HK-2 (cell line): ENCODE measurements around the gene SPATA7.

ENCODE experiments used
- DNase-seq: peaks from one replicate; pipeline ENCODE4 v3.0.0-alpha.2; 2018; ENCODE audit not compliant: unreplicated experiment

The SPATA7 gene

GRCh38 chr14:88482524-88482923 is 97.1 kb downstream of the SPATA7 start:
- DNase-seq = no peak
